Ovary (tissue), 9 donors: ENCODE data around the gene TMEM117. TPM values are rescaled to one million over a fixed set of nuclear protein-coding genes. Genes with fewer than 3 reads are reported as not detected.

Source experiments
- DNase-seq, 5 donors: peaks; one replicate each; pipeline ENCODE4 v3.0.0-alpha.2; 2019 to 2020
- H3K27ac ChIP-seq, 2 donors: fragments of 200-600 bp; one replicate each; pipeline versions ENCODE4 v1.5.1 to v1.8.0; 2019 to 2022
- H3K27me3 ChIP-seq: fragments of 200-600 bp; one replicate; pipeline ENCODE4 v1.8.0; 2022
- H3K36me3 ChIP-seq: fragments of 200-600 bp; sonication (generic); one replicate; pipeline ENCODE4 v1.5.1; 2019
- H3K4me1 ChIP-seq: one replicate; pipeline ENCODE4 v1.8.1; 2013; ENCODE audit warnings: mild to moderate bottlenecking, moderate library complexity; ENCODE audit not compliant: insufficient read depth
- H3K4me3 ChIP-seq: fragments of 200-600 bp; sonication (generic); one replicate; pipeline ENCODE4 v1.5.1; 2017
- H3K9me3 ChIP-seq, 2 donors: fragments of 200-600 bp in 1 of 2; sonication (generic) in 1 of 2; one replicate each; pipeline versions ENCODE4 v1.5.1 to v1.8.1; 2013 to 2019; ENCODE audit warnings: mild to moderate bottlenecking in 1 of 2, moderate library complexity in 1 of 2
- CTCF ChIP-seq, 3 donors: fragments of 450-650 bp in 2 of 3; fragments of 200-600 bp in 1 of 3; IDR thresholded peaks; one replicate each; pipeline versions ENCODE4 v1.5.1 to v1.8.0; 2016 to 2022; ENCODE audit warnings: antibody characterized with exemption in 3 of 3, mild to moderate bottlenecking in 1 of 3
- EP300 ChIP-seq: sonication (generic); formaldehyde crosslinking; IDR thresholded peaks from one replicate; pipeline ENCODE4 v1.6.1; 2017; ENCODE audit warnings: antibody characterized with exemption
- POLR2A ChIP-seq: fragments of 450-650 bp; IDR thresholded peaks from one replicate; pipeline ENCODE4 v1.6.1; 2017; ENCODE audit warnings: antibody characterized with exemption, mild to moderate bottlenecking, moderate library complexity
- WGBS, 3 donors: extraction: QIAGEN DNeasy Blood & Tissue Kit in 1 of 3; methylation state at CpG; one replicate each; pipeline versions ENCODE4 v1.1.5 to v1.1.7; 2013 to 2017; 5-methylcytosine and 5-hydroxymethylcytosine counted together
- intact Hi-C, 4 donors: fragments of 100-400 bp; cut with DNase I; formaldehyde crosslinking; loops; one replicate each; pipeline versions ENCODE4 v1.11.0 to v1.15.1; 2022 to 2023
- polyA plus RNA-seq, 2 donors: library from polyadenylated mRNA; stranded (reverse); fragments of 200-250 nt in 1 of 2; fragments of 350-450 nt in 1 of 2; fragmentation: Illumina TruSeq in 1 of 2; extraction: RNeasy Lipid Tissue Mini Kit (QIAGEN cat#74804) in 1 of 2; gene quantifications; one replicate each; pipeline ENCODE4 v1.2.3, GENCODE V29; 2013 to 2014
- total RNA-seq, 7 donors: library from RNA; depleted of rRNA in 2 of 7; stranded (reverse); fragments of >200 nt in 2 of 7; fragmentation: NEBNext Ultra II Directional in 3 of 7; extraction: Animal tissue kit (Norgen Biotek cat#: 25700) in 3 of 7; gene quantifications; one replicate each; pipeline versions ENCODE4 v1.1.0 to v1.2.4, GENCODE V29; 2016 to 2023
- donor health status: DM: no; HTN: no; CAD: no; lungs with moderate emphysema.
- donor health status: DM: no; HTN: no; CAD: no.
- donor health status: Bipolar disorder and iron deficiency.
- donor health status: DM: yes; HTN: yes; CAD: no.
- donor health status: DM: no; HTN: no; CAD: no.
- donor health status: DM: yes; HTN: yes; CAD: no.

The TMEM117 gene
- total and polyA plus RNA-seq, 9 donors: 3.5 to 19.3 (median 6.3) TPM

DNA sequence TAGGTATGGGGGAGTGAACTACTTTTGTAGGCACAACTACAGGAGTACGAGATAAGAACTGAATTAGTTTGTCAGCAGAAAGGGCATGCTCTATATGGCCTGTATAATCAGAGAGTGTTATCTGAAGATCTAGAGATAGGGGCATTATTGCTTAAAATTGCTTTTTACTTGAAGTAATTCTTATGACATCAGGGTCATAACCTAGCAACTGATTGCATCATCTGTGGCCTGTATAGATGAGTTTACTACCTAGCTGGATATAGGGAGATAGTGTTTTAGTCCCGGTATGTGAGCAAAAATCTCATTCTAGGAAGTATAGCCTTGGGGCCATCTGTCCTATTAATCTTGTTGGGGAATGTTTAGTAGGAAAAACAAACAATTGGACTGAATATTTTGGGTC is 142.7 kb downstream of the TMEM117 start:
- H3K4me1 ChIP-seq: no peaks in the 10 kb centered on the region
- intact Hi-C loops: no loop called here
- 77 to 92% (median 81%) methylated on average over 2 of the region's 2 CpGs for WGBS, 3 donors
- no peak for DNase-seq
- no peaks in the 10 kb centered on the region for H3K27me3 ChIP-seq
- H3K4me3 ChIP-seq: no peak overlapping the region
- TF ChIP-seq CTCF (IDR thresholded peaks at IDR 0.05) (no peak), POLR2A (no peak), EP300 (no peak)
- no peaks in the 10 kb centered on the region for H3K9me3 ChIP-seq
- H3K27ac ChIP-seq: no peak overlapping the region
- H3K36me3 ChIP-seq: no peaks in the 10 kb centered on the region

DNA sequence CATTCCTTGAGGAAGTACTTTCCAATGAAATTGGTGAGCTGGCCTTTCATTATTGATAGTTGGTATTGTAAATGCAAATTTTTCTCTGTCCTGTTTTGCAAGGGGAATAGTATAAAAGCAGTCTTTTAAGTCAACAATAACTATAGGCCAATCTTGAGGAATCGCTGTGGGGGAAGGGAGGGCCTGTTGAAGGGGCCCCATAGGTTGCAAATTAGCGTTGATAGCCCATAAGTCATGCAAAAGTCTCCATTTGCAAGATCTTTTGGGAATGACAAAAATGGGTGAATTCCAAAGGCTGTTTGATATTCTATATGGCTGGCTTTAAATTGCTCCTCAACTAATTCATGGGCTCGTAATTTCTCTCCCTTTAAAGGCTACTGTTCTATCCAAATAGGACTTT is 143.6 kb downstream of the TMEM117 start:
- Histone ChIP-seq H3K9me3 (no peaks in the 10 kb centered on the region), H3K4me3 (no peak overlapping the region), H3K27ac (no peak overlapping the region), H3K27me3 (no peaks in the 10 kb centered on the region), H3K4me1 (no peaks in the 10 kb centered on the region), H3K36me3 (no peaks in the 10 kb centered on the region)
- no peak for TF ChIP-seq POLR2A
- TF ChIP-seq EP300: no peak
- TF ChIP-seq CTCF (IDR thresholded peaks at IDR 0.05): no peak
- intact Hi-C loops: no loop called here
- no peak for DNase-seq
- WGBS, 3 donors: 91 to 97% (median 95%) methylated on average over 3 of the region's 3 CpGs

DNA sequence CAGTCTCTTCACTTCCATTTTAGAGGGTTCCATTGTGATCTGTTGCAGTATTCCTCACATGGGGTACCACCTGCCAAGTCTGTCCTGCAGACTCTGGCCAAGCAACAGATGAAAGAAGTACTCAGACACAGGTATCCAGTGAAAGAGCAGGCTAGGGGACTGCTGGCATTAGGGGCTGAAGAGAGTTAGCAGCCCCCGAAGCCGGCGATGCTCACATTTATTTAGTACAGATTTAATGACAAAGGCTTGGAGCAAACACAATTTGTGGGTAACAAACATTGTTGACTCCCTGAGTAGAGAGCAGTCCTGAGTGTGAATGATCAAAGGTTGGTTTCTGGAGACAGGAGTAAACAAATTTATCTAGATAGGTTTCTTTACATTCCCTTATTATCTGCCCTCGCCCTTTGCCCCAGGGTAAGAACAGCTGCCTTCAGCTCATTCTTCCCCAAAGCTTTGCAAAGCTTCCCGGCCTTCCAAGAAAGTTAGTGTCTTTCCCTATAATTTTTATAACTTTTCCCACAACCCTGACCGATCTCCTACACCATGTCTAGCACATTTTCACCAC is 144.8 kb downstream of the TMEM117 start:
- Histone ChIP-seq H3K36me3 (no peaks in the 10 kb centered on the region), H3K4me1 (no peaks in the 10 kb centered on the region), H3K9me3 (no peaks in the 10 kb centered on the region), H3K27me3 (no peaks in the 10 kb centered on the region), H3K4me3 (no peak overlapping the region), H3K27ac (no peak overlapping the region)
- no peak for DNase-seq
- intact Hi-C loops: no loop called here
- 91 to 99% (median 98%) methylated on average over 6 of the region's 6 CpGs for WGBS, 3 donors
- TF ChIP-seq POLR2A (no peak), CTCF (IDR thresholded peaks at IDR 0.05) (no peak), EP300 (no peak)

DNA sequence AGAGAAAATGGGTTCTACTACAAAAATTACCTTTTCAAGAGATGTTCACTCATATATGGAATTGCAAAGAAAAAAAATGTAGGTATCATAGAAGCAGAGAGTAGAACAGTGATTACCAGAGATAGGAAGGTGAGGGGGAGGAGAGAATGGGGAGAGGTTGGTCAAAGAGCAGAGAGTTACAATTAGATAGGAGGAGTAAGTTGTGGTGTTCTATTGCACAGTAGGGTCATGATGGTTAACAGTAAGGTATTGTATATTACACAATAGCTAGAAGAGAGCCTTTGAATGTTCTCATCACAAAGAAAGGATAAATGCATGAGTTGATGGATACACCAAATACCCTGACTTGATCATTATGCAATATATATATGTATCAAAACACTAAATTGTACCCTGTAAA is 145.8 kb downstream of the TMEM117 start:
- Histone ChIP-seq H3K4me3 (no peak overlapping the region), H3K9me3 (no peaks in the 10 kb centered on the region), H3K4me1 (no peaks in the 10 kb centered on the region), H3K36me3 (no peaks in the 10 kb centered on the region), H3K27me3 (no peaks in the 10 kb centered on the region), H3K27ac (no peak overlapping the region)
- no peak for DNase-seq
- TF ChIP-seq POLR2A: no peak
- no peak for TF ChIP-seq EP300
- intact Hi-C loops: no loop called here

- no peak for DNase-seq
- Histone ChIP-seq H3K4me3 (no peak overlapping the region), H3K27ac (no peak overlapping the region), H3K27me3 (no peaks in the 10 kb centered on the region), H3K36me3 (no peaks in the 10 kb centered on the region), H3K4me1 (no peaks in the 10 kb centered on the region), H3K9me3 (no peaks in the 10 kb centered on the region)
- no peak for TF ChIP-seq CTCF (IDR thresholded peaks at IDR 0.05)
- TF ChIP-seq POLR2A: no peak
- TF ChIP-seq EP300: no peak
- 70 to 75% (median 73%) methylated on average over 2 of the region's 2 CpGs for WGBS, 3 donors
- intact Hi-C loops: no loop called here
These were observed 146.7 kb downstream of the TMEM117 start for GRCh38 chr12:43982544-43982943.
